Body of pancreas (tissue), 4 donors: ENCODE measurements around the gene MXD4.

Experiments
- POLR2A ChIP-seq, 3 donors: fragments of 450-650 bp; IDR thresholded peaks; one replicate each; pipeline ENCODE4 v1.6.1; 2016; ENCODE audit warnings: antibody characterized with exemption in 3 of 3, mild to moderate bottlenecking in 2 of 3
- TF ChIP-seq, protein P1 (sequence below), 7 experiments: fragments of 450-650 bp in 4 of 7; fragments of 200-600 bp in 3 of 7; sonication (generic) in 3 of 7; IDR thresholded peaks; one replicate each; pipeline ENCODE4 v1.5.1; 2016 to 2019; ENCODE audit warnings: antibody characterized with exemption in 7 of 7

DNA sequence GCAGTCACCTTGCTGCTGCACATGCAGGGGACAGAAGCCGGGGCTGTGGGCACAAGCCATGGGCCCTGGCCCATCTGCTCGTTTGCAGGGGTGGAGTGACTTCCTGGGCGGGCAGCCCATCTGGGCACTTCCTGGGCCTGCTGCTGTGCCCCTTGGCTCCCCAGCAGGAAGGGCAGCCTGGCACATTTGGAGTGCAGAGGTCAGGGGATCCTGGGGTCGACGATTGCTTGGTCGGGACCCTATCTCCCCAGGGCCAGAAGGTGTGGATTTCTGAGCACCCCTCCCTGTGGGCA lies 10.9 kb upstream of the MXD4 start:
- TF ChIP-seq, protein P1, sequence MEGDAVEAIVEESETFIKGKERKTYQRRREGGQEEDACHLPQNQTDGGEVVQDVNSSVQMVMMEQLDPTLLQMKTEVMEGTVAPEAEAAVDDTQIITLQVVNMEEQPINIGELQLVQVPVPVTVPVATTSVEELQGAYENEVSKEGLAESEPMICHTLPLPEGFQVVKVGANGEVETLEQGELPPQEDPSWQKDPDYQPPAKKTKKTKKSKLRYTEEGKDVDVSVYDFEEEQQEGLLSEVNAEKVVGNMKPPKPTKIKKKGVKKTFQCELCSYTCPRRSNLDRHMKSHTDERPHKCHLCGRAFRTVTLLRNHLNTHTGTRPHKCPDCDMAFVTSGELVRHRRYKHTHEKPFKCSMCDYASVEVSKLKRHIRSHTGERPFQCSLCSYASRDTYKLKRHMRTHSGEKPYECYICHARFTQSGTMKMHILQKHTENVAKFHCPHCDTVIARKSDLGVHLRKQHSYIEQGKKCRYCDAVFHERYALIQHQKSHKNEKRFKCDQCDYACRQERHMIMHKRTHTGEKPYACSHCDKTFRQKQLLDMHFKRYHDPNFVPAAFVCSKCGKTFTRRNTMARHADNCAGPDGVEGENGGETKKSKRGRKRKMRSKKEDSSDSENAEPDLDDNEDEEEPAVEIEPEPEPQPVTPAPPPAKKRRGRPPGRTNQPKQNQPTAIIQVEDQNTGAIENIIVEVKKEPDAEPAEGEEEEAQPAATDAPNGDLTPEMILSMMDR (IDR thresholded peaks at IDR 0.05), result no peak
- TF ChIP-seq POLR2A (IDR thresholded peaks at IDR 0.05), result no peak
